ENCODE measurements around the gene PEX13. TPM values are rescaled to one million over a fixed set of nuclear protein-coding genes. Genes with fewer than 3 reads are reported as not detected.

PEX13 gene
- total and polyA plus RNA-seq, 10 of the 15 experiments (the other 5 are each of a cell fraction or from before 2014, with no cell fraction given): 2.6 to 27.6 (median 17.8) TPM

GRCh38 chr2:60979231-60979630 lies 38.3 kb upstream of the PEX13 start:
- 0 out of 2 replicates have a peak overlapping the region, but pooled peaks have one; percentile 0 for H3K27ac ChIP-seq (ENCODE audit: control insufficient read depth, insufficient read depth)
- no peak overlapping the region for H3K4me3 ChIP-seq
- TF ChIP-seq, protein P1, sequence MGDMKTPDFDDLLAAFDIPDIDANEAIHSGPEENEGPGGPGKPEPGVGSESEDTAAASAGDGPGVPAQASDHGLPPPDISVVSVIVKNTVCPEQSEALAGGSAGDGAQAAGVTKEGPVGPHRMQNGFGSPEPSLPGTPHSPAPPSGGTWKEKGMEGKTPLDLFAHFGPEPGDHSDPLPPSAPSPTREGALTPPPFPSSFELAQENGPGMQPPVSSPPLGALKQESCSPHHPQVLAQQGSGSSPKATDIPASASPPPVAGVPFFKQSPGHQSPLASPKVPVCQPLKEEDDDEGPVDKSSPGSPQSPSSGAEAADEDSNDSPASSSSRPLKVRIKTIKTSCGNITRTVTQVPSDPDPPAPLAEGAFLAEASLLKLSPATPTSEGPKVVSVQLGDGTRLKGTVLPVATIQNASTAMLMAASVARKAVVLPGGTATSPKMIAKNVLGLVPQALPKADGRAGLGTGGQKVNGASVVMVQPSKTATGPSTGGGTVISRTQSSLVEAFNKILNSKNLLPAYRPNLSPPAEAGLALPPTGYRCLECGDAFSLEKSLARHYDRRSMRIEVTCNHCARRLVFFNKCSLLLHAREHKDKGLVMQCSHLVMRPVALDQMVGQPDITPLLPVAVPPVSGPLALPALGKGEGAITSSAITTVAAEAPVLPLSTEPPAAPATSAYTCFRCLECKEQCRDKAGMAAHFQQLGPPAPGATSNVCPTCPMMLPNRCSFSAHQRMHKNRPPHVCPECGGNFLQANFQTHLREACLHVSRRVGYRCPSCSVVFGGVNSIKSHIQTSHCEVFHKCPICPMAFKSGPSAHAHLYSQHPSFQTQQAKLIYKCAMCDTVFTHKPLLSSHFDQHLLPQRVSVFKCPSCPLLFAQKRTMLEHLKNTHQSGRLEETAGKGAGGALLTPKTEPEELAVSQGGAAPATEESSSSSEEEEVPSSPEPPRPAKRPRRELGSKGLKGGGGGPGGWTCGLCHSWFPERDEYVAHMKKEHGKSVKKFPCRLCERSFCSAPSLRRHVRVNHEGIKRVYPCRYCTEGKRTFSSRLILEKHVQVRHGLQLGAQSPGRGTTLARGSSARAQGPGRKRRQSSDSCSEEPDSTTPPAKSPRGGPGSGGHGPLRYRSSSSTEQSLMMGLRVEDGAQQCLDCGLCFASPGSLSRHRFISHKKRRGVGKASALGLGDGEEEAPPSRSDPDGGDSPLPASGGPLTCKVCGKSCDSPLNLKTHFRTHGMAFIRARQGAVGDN (IDR thresholded peaks at IDR 0.05): no peak
- TF ChIP-seq SPI1 (IDR thresholded peaks at IDR 0.05; ENCODE audit: borderline replicate concordance, insufficient read depth, low read depth, low read length) (peak; percentile 37; the same call in 1 of the 2 replicates), EED (IDR thresholded peaks at IDR 0.05; ENCODE audit: low read depth) (0 out of 2 replicates have a peak, but pooled peaks have one; percentile 34), RUNX3 (IDR thresholded peaks at IDR 0.05; ENCODE audit: low read length) (0 out of 2 replicates have a peak, but pooled peaks have one; percentile 16)
- RAD21 ChIA-PET (ENCODE audit: unreplicated experiment): no interaction called here
- no peaks in the 10 kb centered on the region for H4K20me1 ChIP-seq (ENCODE audit: control insufficient read depth, insufficient read depth)
- in situ Hi-C loops (cut with MboI): no loop called here
- H3K36me3 ChIP-seq (ENCODE audit: control insufficient read depth in 2 of 2, insufficient read depth in 2 of 2, low read length in 1 of 2): no peaks in the 10 kb centered on the region
- no peak overlapping the region for H3K9ac ChIP-seq (ENCODE audit: control insufficient read depth, insufficient read depth, low read length)
- H3K27me3 ChIP-seq (replicated peaks in 1 of 2; ENCODE audit: control insufficient read depth in 2 of 2, insufficient read depth in 2 of 2, low read length in 1 of 2): no peaks in the 10 kb centered on the region
- no peak overlapping the region; the same call in 1 of the 2 replicates for H3K4me2 ChIP-seq (ENCODE audit: control insufficient read depth, insufficient read depth)
- H2AFZ ChIP-seq (ENCODE audit: control insufficient read depth, low read depth, low read length): no peak overlapping the region
- intact Hi-C loops (cut with micrococcal nuclease; ENCODE audit: unreplicated experiment): no loop called here
- ATAC-seq (no peak), DNase-seq (ENCODE audit: low read depth, low spot score) (no peak), FAIRE-seq (no peak)
- H3K79me2 ChIP-seq (ENCODE audit: control insufficient read depth, insufficient read depth, low read length): no peaks in the 10 kb centered on the region
- CTCF ChIA-PET: no interaction called here
- POLR2A ChIA-PET: no interaction called here
- SMC1A ChIA-PET (ENCODE audit: uncharacterized antibody, unreplicated experiment): interaction anchor here (1.1 kb wide), 1 partner anchor 8 kb away, joined by 4 read pairs; no protein-coding TSS in a partner anchor
- BruUV-seq (replicated peaks): no TSS peak
- 61% methylated on average over 4 of the region's 4 CpGs for WGBS (ENCODE audit: insufficient coverage, insufficient replicate concordance, low lambda C conversion rate, missing lambda C conversion rate)
- H3K4me1 ChIP-seq (ENCODE audit: control insufficient read depth, insufficient read depth, low read length): peaks cover 50% of the 10 kb centered on the region
- H3K9me3 ChIP-seq (replicated peaks; ENCODE audit: control insufficient read depth, insufficient read depth, low read length): peaks cover 3% of the 10 kb centered on the region; the same call in 1 of the 3 replicates

Data from GM12878 (cell line).